Neural cell (in vitro differentiated cells): ENCODE data around the gene OR8G1. TPM values are rescaled to one million over a fixed set of nuclear protein-coding genes. Genes with fewer than 3 reads are reported as not detected.

Source experiments
- H2AFZ ChIP-seq: fragments of 200-600, 300-800 bp; sonication (generic), shearing (Covaris generic); 2 replicates; pipeline ENCODE4 v1.6.0; 2014; ENCODE audit warnings: low read depth, mild to moderate bottlenecking, antibody characterized with exemption, low read length, moderate library complexity
- H3F3A ChIP-seq: fragments of 200-600 bp; shearing (Covaris generic); 2 replicates; pipeline ENCODE4 v1.6.1; 2016; ENCODE audit warnings: mild to moderate bottlenecking, moderate library complexity, mixed read lengths, antibody characterized with exemption, low read length; ENCODE audit not compliant: insufficient read depth, poor library complexity, severe bottlenecking
- H3K27ac ChIP-seq: fragments of 200-600, 300-800 bp; sonication (generic), shearing (Covaris generic); 2 replicates; pipeline ENCODE4 v1.5.1; 2014; ENCODE audit warnings: mild to moderate bottlenecking, low read length, moderate library complexity
- H3K27me3 ChIP-seq: fragments of 300-800, 200-600 bp; sonication (generic), shearing (Covaris generic); 2 replicates; pipeline ENCODE4 v1.6.0; 2014; ENCODE audit warnings: mild to moderate bottlenecking, low read depth, low read length, moderate library complexity; ENCODE audit not compliant: insufficient read depth
- H3K36me3 ChIP-seq: fragments of 300-800, 200-600 bp; sonication (generic), shearing (Covaris generic); 2 replicates; pipeline ENCODE4 v1.5.1; 2014; ENCODE audit warnings: mild to moderate bottlenecking, antibody characterized with exemption, low read length, moderate library complexity; ENCODE audit not compliant: insufficient read depth
- H3K4me2 ChIP-seq: fragments of 300-800, 200-600 bp; sonication (generic), shearing (Covaris generic); 2 replicates; pipeline ENCODE4 v1.6.0; 2014; ENCODE audit warnings: mild to moderate bottlenecking, low read length
- H3K4me3 ChIP-seq: fragments of 300-800, 200-600 bp; sonication (generic), shearing (Covaris generic); 2 replicates; pipeline ENCODE4 v1.5.1; 2014; ENCODE audit warnings: mild to moderate bottlenecking, low read length, moderate library complexity
- H3K79me2 ChIP-seq: fragments of 200-600 bp; shearing (Covaris generic); replicated peaks from 2 replicates; pipeline ENCODE4 v1.6.0; 2014; ENCODE audit warnings: mild to moderate bottlenecking, low read length, moderate library complexity; ENCODE audit not compliant: insufficient read depth
- H3K9ac ChIP-seq: fragments of 300-800, 200-600 bp; sonication (generic), shearing (Covaris generic); 2 replicates; pipeline ENCODE4 v1.6.1; 2016; ENCODE audit warnings: mild to moderate bottlenecking, low read length, mixed read lengths
- H3K9me2 ChIP-seq: fragments of 200-600 bp; shearing (Covaris generic); 2 replicates; pipeline ENCODE4 v1.6.1; 2016; ENCODE audit warnings: mild to moderate bottlenecking, low read length, mixed read lengths; ENCODE audit not compliant: insufficient read depth
- H3K9me3 ChIP-seq: fragments of 200-600, 300-800 bp; sonication (generic), shearing (Covaris generic); 2 replicates; pipeline ENCODE4 v1.6.1; 2016; ENCODE audit warnings: mild to moderate bottlenecking, mixed run types, low read length, moderate library complexity, mixed read lengths
- H4K20me1 ChIP-seq: fragments of 200-600 bp; shearing (Covaris generic); 2 replicates; pipeline ENCODE4 v1.6.1; 2016; ENCODE audit warnings: mild to moderate bottlenecking, mixed run types; ENCODE audit not compliant: insufficient read depth
- CTCF ChIP-seq: fragments of 450-650 bp; IDR thresholded peaks from 2 replicates; pipeline ENCODE4 v1.5.1; 2014; ENCODE audit warnings: antibody characterized with exemption, mild to moderate bottlenecking, moderate library complexity; ENCODE audit not compliant: poor library complexity, severe bottlenecking
- EP300 ChIP-seq: fragments of 450-650 bp; conservative IDR thresholded peaks from 2 replicates; pipeline ENCODE4 v1.6.1; 2014; ENCODE audit warnings: antibody characterized with exemption, mild to moderate bottlenecking, moderate library complexity; ENCODE audit not compliant: poor library complexity, severe bottlenecking
- EZH2 ChIP-seq: fragments of 200-600, 300-800 bp; shearing (Covaris generic), sonication (generic); IDR thresholded peaks from 2 replicates; pipeline ENCODE4 v1.6.1; 2014; ENCODE audit warnings: antibody characterized with exemption, low read length, borderline replicate concordance, mild to moderate bottlenecking; ENCODE audit not compliant: insufficient read depth, poor library complexity, severe bottlenecking
- MXI1 ChIP-seq: fragments of 450-650 bp; conservative IDR thresholded peaks from 2 replicates; pipeline ENCODE4 v1.6.1; 2014; ENCODE audit warnings: antibody characterized with exemption, mild to moderate bottlenecking; ENCODE audit not compliant: poor library complexity, severe bottlenecking
- POLR2AphosphoS5 ChIP-seq: IDR thresholded peaks from 2 replicates; pipeline ENCODE4 v1.6.1; 2012
- RAD21 ChIP-seq: fragments of 450-650 bp; conservative IDR thresholded peaks from 2 replicates; pipeline ENCODE4 v1.6.1; 2014; ENCODE audit warnings: antibody characterized with exemption, mild to moderate bottlenecking, moderate library complexity
- REST ChIP-seq: IDR thresholded peaks from 2 replicates; pipeline ENCODE4 v1.6.1; 2012; ENCODE audit warnings: borderline replicate concordance
- SMC3 ChIP-seq: fragments of 450-650 bp; conservative IDR thresholded peaks from 2 replicates; pipeline ENCODE4 v1.6.1; 2014; ENCODE audit warnings: antibody characterized with exemption, mild to moderate bottlenecking, moderate library complexity; ENCODE audit not compliant: poor library complexity
- TAF1 ChIP-seq: IDR thresholded peaks from 2 replicates; pipeline ENCODE4 v1.6.1; 2012; ENCODE audit warnings: low read depth
- polyA plus RNA-seq: library from polyadenylated mRNA; depleted of rRNA; stranded (reverse); fragments of >200 nt; gene quantifications from 2 replicates; pipeline ENCODE4 v1.2.3, GENCODE V29; 2014

OR8G1 gene
- polyA plus RNA-seq, 1 donor from 2014 or later: not detected

- no peaks in the 10 kb centered on the region for H3K9me2 ChIP-seq
- H3K4me3 ChIP-seq: no peak overlapping the region
- H3K27me3 ChIP-seq: no peaks in the 10 kb centered on the region
- H4K20me1 ChIP-seq: no peaks in the 10 kb centered on the region
- no peak overlapping the region for H3K4me2 ChIP-seq
- H3K36me3 ChIP-seq: no peaks in the 10 kb centered on the region
- no peaks in the 10 kb centered on the region for H3K79me2 ChIP-seq
- H3K27ac ChIP-seq: no peak overlapping the region
- H3F3A ChIP-seq: no peaks in the 10 kb centered on the region
- no peaks in the 10 kb centered on the region for H3K9me3 ChIP-seq
- no peak overlapping the region for H3K9ac ChIP-seq
- no peak overlapping the region for H2AFZ ChIP-seq
- TF ChIP-seq REST (no peak), EZH2 (no peak), EP300 (no peak), RAD21 (no peak), POLR2AphosphoS5 (no peak), MXI1 (no peak), CTCF (no peak), TAF1 (no peak), SMC3 (no peak)
Observed at GRCh38 chr11:124210421-124210820, 30.5 kb upstream of the OR8G1 start.

- H3K9me3 ChIP-seq: no peaks in the 10 kb centered on the region
- no peaks in the 10 kb centered on the region for H3F3A ChIP-seq
- no peak overlapping the region for H3K27ac ChIP-seq
- H3K36me3 ChIP-seq: no peaks in the 10 kb centered on the region
- H3K9me2 ChIP-seq: no peaks in the 10 kb centered on the region
- H4K20me1 ChIP-seq: no peaks in the 10 kb centered on the region
- no peak overlapping the region for H2AFZ ChIP-seq
- H3K4me2 ChIP-seq: no peak overlapping the region
- H3K27me3 ChIP-seq: no peaks in the 10 kb centered on the region
- TF ChIP-seq POLR2AphosphoS5 (no peak), EZH2 (no peak), SMC3 (no peak), RAD21 (no peak), REST (no peak), CTCF (no peak), MXI1 (no peak), TAF1 (no peak), EP300 (no peak)
- H3K4me3 ChIP-seq: no peak overlapping the region
- no peaks in the 10 kb centered on the region for H3K79me2 ChIP-seq
- H3K9ac ChIP-seq: no peak overlapping the region
Observed at GRCh38 chr11:124211321-124211720, 29.6 kb upstream of the OR8G1 start.
